HG02981 (cell line): ENCODE measurements around the gene BIN1.

Source experiments
- ATAC-seq: cut with Tn5 transposase; IDR thresholded peaks from one replicate; pipeline ENCODE4 v1.9.1; 2021; ENCODE audit warnings: mild to moderate bottlenecking, moderate library complexity; ENCODE audit not compliant: unreplicated experiment

The BIN1 gene

GRCh38 chr2:127091886-127092285 lies 15.1 kb downstream of the BIN1 start:
- ATAC-seq = no peak

- no peak for ATAC-seq
These were observed 15.8 kb downstream of the BIN1 start for GRCh38 chr2:127091148-127091547.

GRCh38 chr2:127090281-127091120 lies 16.5 kb downstream of the BIN1 start:
- no peak for ATAC-seq

- ATAC-seq = no peak
These were observed 17.3 kb downstream of the BIN1 start for GRCh38 chr2:127089478-127090235.

GRCh38 chr2:127088706-127089105 lies 18.2 kb downstream of the BIN1 start:
- ATAC-seq = no peak

GRCh38 chr2:127087791-127088495 lies 19.0 kb downstream of the BIN1 start:
- no peak for ATAC-seq

GRCh38 chr2:127086990-127087790 lies 19.8 kb downstream of the BIN1 start:
- peak; percentile 65 for ATAC-seq

GRCh38 chr2:127085317-127085681 lies 21.7 kb downstream of the BIN1 start:
- ATAC-seq = peak; percentile 15

GRCh38 chr2:127084611-127085316 lies 22.2 kb downstream of the BIN1 start:
- no peak for ATAC-seq

- no peak for ATAC-seq
These were observed 23.0 kb downstream of the BIN1 start for GRCh38 chr2:127083819-127084503.

GRCh38 chr2:127082974-127083373 lies 24.0 kb downstream of the BIN1 start:
- ATAC-seq = no peak

GRCh38 chr2:127081826-127082633 lies 24.9 kb downstream of the BIN1 start:
- peak; percentile 41 for ATAC-seq

GRCh38 chr2:127080938-127081755 lies 25.8 kb downstream of the BIN1 start:
- ATAC-seq = peak; percentile 33

GRCh38 chr2:127080226-127080937 lies 26.6 kb downstream of the BIN1 start:
- peak; percentile 0 for ATAC-seq

- no peak for ATAC-seq
These were observed 27.5 kb downstream of the BIN1 start for GRCh38 chr2:127079358-127079920.

- ATAC-seq = no peak
These were observed 28.2 kb downstream of the BIN1 start for GRCh38 chr2:127078666-127079270.
